GM19193 (cell line): ENCODE results near the gene HBZ.
"Not testable (repeated sequence)": the region's sequence is repeated elsewhere in the genome, so short reads cannot be mapped to it uniquely, and the experiment has no call there.

Source experiments
- POLR2A ChIP-seq: IDR thresholded peaks from 4 replicates; pipeline ENCODE4 v1.6.1; 2011; ENCODE audit not compliant: insufficient read depth, insufficient read length; ENCODE audit errors: extremely low read depth

HBZ gene

DNA sequence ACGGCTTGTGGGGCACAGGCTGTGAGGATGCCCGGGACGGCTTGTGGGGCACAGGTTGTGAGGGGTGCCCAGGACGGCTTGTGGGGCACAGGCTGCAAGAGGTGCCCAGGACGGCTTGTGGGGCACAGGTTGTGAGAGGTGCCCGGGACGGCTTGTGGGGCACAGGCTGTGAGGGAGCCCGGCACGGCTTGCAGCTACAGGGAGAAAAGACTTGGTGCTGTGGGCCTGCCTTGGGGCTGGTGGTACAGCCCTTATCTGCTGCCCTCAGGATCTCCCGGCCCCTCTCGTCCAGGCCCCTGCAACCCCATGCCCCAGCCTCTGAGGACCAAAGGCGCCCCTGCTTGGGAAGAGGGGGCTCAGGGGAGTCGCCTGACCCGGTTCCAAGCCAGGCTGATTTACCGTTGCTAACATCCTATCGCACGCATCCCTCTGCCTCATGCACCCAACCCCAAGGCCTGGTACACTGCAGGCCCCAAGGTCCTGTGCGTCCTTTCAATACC, 8.3 kb downstream of the HBZ start:
- no peak for TF ChIP-seq POLR2A

DNA sequence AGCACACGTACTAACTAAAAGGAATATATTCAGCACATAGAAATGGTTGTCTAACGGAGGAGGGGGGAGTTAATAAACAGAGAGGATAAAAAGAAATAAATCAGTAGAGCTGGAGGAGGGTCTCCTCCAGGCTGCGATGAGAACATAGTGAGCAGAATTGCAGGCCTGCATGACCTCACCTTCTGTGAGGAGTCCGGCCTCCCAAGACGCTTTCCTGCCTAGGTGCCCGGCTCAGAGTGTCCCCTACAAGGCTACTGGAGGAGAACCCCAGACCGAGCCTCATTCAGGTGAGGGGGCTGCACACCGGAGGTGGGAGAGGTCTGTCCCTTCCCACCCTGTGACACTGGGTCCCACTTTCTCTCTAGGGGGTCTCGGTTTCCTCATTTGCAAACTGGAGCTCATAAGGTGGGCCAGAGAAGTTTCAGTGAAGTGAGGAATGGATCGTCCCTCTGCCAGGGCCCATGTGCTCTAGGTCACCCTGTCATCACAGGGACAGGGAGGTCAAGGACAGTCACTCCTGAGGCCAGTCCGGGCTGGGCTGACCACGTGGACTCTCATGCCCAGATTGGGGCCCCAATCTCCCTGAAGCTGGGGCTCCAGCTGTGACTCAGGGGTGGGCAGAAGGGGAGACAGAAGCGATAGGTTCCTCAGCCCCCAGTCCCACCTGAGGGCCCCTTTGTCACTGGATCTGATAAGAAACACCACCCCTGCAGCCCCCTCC, 10.0 kb downstream of the HBZ start:
- TF ChIP-seq POLR2A, result no peak

DNA sequence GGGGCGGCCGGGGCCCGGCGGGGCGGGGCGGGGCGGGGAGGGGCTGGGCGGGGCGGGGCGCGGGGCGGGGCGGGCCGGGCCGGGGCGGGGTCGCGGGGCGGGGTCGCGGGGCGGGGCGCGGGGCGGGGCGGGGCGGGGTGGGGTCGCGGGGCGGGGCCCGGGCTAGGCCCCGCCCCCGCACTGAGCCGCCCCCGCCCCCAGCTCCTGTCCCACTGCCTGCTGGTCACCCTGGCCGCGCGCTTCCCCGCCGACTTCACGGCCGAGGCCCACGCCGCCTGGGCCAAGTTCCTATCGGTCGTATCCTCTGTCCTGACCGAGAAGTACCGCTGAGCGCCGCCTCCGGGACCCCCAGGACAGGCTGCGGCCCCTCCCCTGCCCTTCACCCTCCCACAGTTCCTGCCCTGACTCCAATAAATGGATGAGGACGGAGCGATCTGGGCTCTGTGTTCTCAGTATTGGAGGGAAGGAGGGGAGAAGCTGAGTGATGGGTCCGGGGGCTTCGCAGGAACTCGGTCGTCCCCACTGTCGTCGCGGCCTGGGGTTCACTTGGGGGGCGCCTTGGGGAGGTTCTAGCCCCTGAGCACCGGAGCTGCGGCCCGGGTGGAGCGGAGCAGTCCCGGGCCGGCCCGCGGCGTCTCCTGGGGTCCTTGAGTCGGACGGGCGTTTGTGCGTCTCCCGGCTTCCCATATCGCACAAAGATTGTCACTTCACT, 12.5 kb downstream of the HBZ start:
- TF ChIP-seq POLR2A, result no peak

GRCh38 chr16:165539-166374, 13.3 kb downstream of the HBZ start, which contains the start of gene HBM:
TSS of gene HBM (plus strand) at chr16:165978. CDS start at chr16:165998, 20 bp downstream.
- TF ChIP-seq POLR2A, result no peak

DNA sequence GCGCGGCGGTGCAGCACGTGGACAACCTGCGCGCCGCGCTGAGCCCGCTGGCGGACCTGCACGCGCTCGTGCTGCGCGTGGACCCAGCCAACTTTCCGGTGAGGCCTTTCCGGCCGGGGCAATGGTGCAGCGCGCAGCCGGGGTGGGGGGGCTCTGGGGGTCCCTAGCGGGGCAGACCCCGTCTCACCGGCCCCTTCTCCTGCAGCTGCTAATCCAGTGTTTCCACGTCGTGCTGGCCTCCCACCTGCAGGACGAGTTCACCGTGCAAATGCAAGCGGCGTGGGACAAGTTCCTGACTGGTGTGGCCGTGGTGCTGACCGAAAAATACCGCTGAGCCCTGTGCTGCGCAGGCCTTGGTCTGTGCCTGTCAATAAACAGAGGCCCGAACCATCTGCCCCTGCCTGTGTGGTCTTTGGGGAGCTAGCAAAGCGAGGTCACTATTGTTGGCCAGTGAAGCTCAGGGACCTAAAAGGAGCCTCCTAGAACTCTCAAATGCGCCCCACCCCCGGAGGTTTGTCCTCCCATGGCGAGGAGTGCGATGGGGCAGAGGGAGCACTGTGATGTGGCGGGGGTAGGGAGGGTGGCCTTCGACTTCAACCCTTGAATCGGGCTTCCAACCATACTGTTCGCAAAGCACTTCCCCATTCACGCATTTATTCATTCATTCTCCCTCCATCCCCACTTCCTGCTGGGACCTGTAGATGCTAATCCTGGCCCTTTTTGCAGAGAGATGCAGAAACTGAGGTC, 14.1 kb downstream of the HBZ start:
- no peak for TF ChIP-seq POLR2A

DNA sequence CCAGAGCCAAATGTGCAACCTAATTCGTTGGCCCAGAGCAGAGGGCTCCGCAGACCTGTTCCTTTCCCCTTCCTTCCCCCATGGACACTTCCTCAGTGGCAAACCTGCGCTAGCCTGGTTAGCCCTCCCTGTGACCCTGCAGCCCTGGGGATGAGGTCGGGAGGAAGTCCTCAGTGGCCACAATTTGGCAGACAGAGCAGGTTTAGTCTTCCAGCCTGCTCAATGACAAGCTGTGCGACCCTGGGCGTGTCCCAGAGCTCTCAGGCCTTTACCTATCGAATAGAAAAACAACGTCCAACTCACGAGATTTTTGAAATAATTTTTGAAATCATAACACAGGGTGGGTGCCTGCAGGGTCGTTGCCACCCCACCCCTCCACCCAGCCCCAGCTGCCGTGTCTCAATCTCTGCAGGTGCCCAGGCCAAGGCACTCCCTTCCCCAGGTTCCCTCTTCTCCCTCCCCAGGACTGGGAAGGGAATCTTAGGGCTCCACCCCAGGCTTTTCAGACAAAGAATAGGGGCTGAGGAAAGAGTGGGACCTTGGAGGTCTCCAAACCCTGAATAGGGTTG, 14.8 kb downstream of the HBZ start:
- TF ChIP-seq POLR2A, result no peak

DNA sequence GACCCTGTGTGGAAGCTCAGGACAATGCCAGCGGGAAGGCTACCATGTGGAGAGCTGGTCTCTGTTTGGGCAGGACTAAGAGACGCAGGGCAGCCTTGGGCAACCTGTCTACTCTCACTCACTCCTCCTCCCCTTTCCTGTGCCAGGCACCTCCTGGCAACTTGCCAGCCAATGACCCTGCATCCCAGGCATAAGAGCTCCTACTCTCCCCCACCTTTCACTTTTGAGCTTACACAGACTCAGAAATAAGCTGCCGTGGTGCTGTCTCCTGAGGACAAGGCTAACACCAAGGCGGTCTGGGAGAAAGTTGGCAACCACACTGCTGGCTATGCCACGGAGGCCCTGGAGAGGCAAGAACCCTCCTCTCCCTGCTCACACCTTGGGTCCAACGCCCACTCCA, 16.0 kb downstream of the HBZ start:
- no peak for TF ChIP-seq POLR2A

DNA sequence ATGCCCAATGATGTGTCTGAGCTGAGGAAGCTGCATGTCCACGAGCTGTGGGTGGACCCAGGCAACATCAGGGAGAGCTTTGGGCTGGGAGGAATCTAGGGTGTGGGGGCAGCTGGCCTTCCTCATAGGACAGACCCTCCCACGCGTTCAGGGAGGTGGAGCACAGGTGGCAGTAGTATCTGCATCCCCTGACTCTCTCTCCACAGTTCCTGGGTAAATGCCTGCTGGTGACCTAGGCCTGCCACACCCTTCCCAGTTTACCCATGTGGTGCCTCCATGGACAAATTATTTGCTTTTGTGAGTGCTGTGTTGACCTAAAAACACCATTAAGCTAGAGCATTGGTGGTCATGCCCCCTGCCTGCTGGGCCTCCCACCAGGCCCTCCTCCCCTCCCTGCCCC, 16.6 kb downstream of the HBZ start:
- TF ChIP-seq POLR2A, result no peak

- TF ChIP-seq POLR2A, result no peak
Observed at GRCh38 chr16:170788-171187, 18.3 kb downstream of the HBZ start.

DNA sequence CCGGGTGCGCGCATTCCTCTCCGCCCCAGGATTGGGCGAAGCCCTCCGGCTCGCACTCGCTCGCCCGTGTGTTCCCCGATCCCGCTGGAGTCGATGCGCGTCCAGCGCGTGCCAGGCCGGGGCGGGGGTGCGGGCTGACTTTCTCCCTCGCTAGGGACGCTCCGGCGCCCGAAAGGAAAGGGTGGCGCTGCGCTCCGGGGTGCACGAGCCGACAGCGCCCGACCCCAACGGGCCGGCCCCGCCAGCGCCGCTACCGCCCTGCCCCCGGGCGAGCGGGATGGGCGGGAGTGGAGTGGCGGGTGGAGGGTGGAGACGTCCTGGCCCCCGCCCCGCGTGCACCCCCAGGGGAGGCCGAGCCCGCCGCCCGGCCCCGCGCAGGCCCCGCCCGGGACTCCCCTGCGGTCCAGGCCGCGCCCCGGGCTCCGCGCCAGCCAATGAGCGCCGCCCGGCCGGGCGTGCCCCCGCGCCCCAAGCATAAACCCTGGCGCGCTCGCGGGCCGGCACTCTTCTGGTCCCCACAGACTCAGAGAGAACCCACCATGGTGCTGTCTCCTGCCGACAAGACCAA, 20.0 kb downstream of the HBZ start, which contains the start of gene HBA2:
Gene HBA2 (plus strand): TSS at position 503 of the 568 bp plus-strand sequence. CDS start 37 bp downstream, at position 540.
- TF ChIP-seq POLR2A, result not testable (repeated sequence)

GRCh38 chr16:175011-175949, 22.8 kb downstream of the HBZ start:
- no peak for TF ChIP-seq POLR2A

DNA sequence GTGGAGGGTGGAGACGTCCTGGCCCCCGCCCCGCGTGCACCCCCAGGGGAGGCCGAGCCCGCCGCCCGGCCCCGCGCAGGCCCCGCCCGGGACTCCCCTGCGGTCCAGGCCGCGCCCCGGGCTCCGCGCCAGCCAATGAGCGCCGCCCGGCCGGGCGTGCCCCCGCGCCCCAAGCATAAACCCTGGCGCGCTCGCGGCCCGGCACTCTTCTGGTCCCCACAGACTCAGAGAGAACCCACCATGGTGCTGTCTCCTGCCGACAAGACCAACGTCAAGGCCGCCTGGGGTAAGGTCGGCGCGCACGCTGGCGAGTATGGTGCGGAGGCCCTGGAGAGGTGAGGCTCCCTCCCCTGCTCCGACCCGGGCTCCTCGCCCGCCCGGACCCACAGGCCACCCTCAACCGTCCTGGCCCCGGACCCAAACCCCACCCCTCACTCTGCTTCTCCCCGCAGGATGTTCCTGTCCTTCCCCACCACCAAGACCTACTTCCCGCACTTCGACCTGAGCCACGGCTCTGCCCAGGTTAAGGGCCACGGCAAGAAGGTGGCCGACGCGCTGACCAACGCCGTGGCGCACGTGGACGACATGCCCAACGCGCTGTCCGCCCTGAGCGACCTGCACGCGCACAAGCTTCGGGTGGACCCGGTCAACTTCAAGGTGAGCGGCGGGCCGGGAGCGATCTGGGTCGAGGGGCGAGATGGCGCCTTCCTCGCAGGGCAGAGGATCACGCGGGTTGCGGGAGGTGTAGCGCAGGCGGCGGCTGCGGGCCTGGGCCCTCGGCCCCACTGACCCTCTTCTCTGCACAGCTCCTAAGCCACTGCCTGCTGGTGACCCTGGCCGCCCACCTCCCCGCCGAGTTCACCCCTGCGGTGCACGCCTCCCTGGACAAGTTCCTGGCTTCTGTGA, 24.3 kb downstream of the HBZ start, which contains the start of gene HBA1:
Gene HBA1 (plus strand): TSS at position 204 of the 906 bp plus-strand sequence. CDS start 37 bp downstream, at position 241.
- TF ChIP-seq POLR2A, result not testable (repeated sequence)
